SK-N-MC (cell line): ENCODE results near the gene FGFBP1.

Source experiments
- EZH2 ChIP-seq: fragments of 200-600 bp; sonication (generic); IDR thresholded peaks from one replicate; pipeline ENCODE4 v1.6.1; 2017; ENCODE audit warnings: antibody characterized with exemption
- FOXP2 ChIP-seq: optimal IDR thresholded peaks from 2 replicates; pipeline ENCODE3; 2011; ENCODE audit warnings: mild to moderate bottlenecking, moderate library complexity; ENCODE audit not compliant: insufficient read depth; ENCODE audit errors: extremely low read length, control extremely low read depth
- POLR2AphosphoS5 ChIP-seq: IDR thresholded peaks from 2 replicates; pipeline ENCODE4 v1.6.1; 2012; ENCODE audit warnings: mild to moderate bottlenecking, low read depth, low read length, borderline replicate concordance

GRCh38 chr4:15976456-15977447 is 38.2 kb upstream of the FGFBP1 start:
- no peak for TF ChIP-seq POLR2AphosphoS5
- no peak for TF ChIP-seq EZH2
- TF ChIP-seq FOXP2: no peak
